Measurements from ENCODE around the gene KCNC1. TPM values are rescaled to one million over a fixed set of nuclear protein-coding genes. Genes with fewer than 3 reads are reported as not detected.

Gene KCNC1
- total and polyA plus RNA-seq, 2 of the 13 experiments (the other 11 are each of a cell fraction or from before 2014, with no cell fraction given): 0.01 to 0.04 TPM

- TF ChIP-seq ZNF512B (CRISPR knock-in tag; IDR thresholded peaks at IDR 0.05; ENCODE audit: borderline replicate concordance) (no peak), IKZF5 (CRISPR knock-in tag; IDR thresholded peaks at IDR 0.05) (no peak), HOXA5 (CRISPR knock-in tag; IDR thresholded peaks at IDR 0.05) (no peak), HNF4A (CRISPR knock-in tag; IDR thresholded peaks at IDR 0.05) (no peak), MXD1 (CRISPR knock-in tag; IDR thresholded peaks at IDR 0.05) (no peak), XRCC5 (optimal IDR thresholded peaks at IDR 0.05; ENCODE audit: low read length) (peak; percentile 6), CCAR2 (optimal IDR thresholded peaks at IDR 0.05; ENCODE audit: low read depth, low read length) (no peak), PATZ1 (CRISPR knock-in tag; IDR thresholded peaks at IDR 0.05) (0 out of 2 replicates have a peak, but pooled peaks have one; percentile 18), SUZ12 (IDR thresholded peaks at IDR 0.05; ENCODE audit: low read depth, low read length) (no peak), SALL1 (CRISPR knock-in tag; IDR thresholded peaks at IDR 0.05) (peak; percentile 25; the same call in 1 of the 2 replicates), RFXANK (CRISPR knock-in tag; IDR thresholded peaks at IDR 0.05) (no peak), IKZF1 (IDR thresholded peaks at IDR 0.05) (no peak), NFRKB (IDR thresholded peaks at IDR 0.05) (no peak), NONO (IDR thresholded peaks at IDR 0.05) (no peak), NONO (CRISPR knock-in tag; conservative IDR thresholded peaks at IDR 0.05) (no peak), MAX (IDR thresholded peaks at IDR 0.05) (0 out of 2 replicates have a peak, but pooled peaks have one; percentile 9), ZNF577 (CRISPR knock-in tag; IDR thresholded peaks at IDR 0.05; ENCODE audit: borderline replicate concordance, low read depth) (no peak), PREB (CRISPR knock-in tag; IDR thresholded peaks at IDR 0.05) (no peak), SMAD3 (CRISPR knock-in tag; IDR thresholded peaks at IDR 0.05) (no peak), MYPOP (CRISPR knock-in tag; IDR thresholded peaks at IDR 0.05) (0 out of 2 replicates have a peak, but pooled peaks have one; percentile 13), GPBP1L1 (CRISPR knock-in tag; IDR thresholded peaks at IDR 0.05) (no peak)
These were observed at the start of gene KCNC1 (continued) for GRCh38 chr11:17734418-17734911.

All from HepG2 (cell line).